GM10248 (cell line): ENCODE results near the gene PAFAH1B1.

ENCODE experiments used
- CTCF ChIA-PET: fragments of 300-600 bp; sonication (Branson Sonifier 250); formaldehyde crosslinking; extraction: SDS; loops from one replicate; lab custom pipeline; 2021; ENCODE audit warnings: antibody characterized with exemption; lab: Yijun Ruan, JAX
- POLR2A ChIA-PET: fragments of 350-650 bp; sonication (Branson Sonifier 250); formaldehyde crosslinking; extraction: SDS; loops from one replicate; lab custom pipeline; 2020; ENCODE audit warnings: antibody characterized with exemption; lab: Yijun Ruan, JAX
- DNase-seq: peaks from one replicate; pipeline ENCODE4 v3.0.0; 2012; ENCODE audit errors: extremely low spot score
- CTCF ChIP-seq: IDR thresholded peaks from 2 replicates; pipeline ENCODE4 v1.5.1; 2012; ENCODE audit warnings: mild to moderate bottlenecking, low read depth; ENCODE audit errors: extremely low read depth, missing control alignments, control extremely low read depth

Gene PAFAH1B1

GRCh38 chr17:2593821-2594721 lies 617 bp downstream of the PAFAH1B1 start:
- CTCF ChIA-PET, result interaction anchor here (1.6 kb wide), 1 partner anchor 13 kb away, joined by 4 read pairs; no protein-coding TSS in a partner anchor
- TF ChIP-seq CTCF, result no peak
- DNase-seq, result peak; percentile 81
- POLR2A ChIA-PET, result interaction anchor here (0.6 kb wide), 2 partner anchors 46 to 62 kb away, joined by 3 to 4 read pairs; no protein-coding TSS in a partner anchor

- CTCF ChIA-PET, result interaction anchor here (1.1 kb wide), 1 partner anchor 18 kb away, joined by 3 read pairs; no protein-coding TSS in a partner anchor
- POLR2A ChIA-PET, result interaction anchor here (0.6 kb wide), 2 partner anchors 104 to 1210 kb away, joined by 5 read pairs; no protein-coding TSS in a partner anchor
- TF ChIP-seq CTCF, result no peak
- no peak for DNase-seq
Measured at GRCh38 chr17:2594722-2595599, 1.5 kb downstream of the PAFAH1B1 start.

GRCh38 chr17:2595716-2596115 lies 2.3 kb downstream of the PAFAH1B1 start:
- POLR2A ChIA-PET, result interaction anchor here (0.6 kb wide), 2 partner anchors 105 to 1211 kb away, joined by 5 read pairs; no protein-coding TSS in a partner anchor
- TF ChIP-seq CTCF, result no peak
- no peak for DNase-seq
- CTCF ChIA-PET, result interaction anchor here (1.1 kb wide), 1 partner anchor 17 kb away, joined by 3 read pairs; no protein-coding TSS in a partner anchor

- ChIA-PET CTCF (interaction anchor here (1.1 kb wide), 1 partner anchor 16 kb away, joined by 3 read pairs; no protein-coding TSS in a partner anchor), POLR2A (no interaction called here)
- DNase-seq, result no peak
- TF ChIP-seq CTCF, result no peak
Measured at GRCh38 chr17:2598166-2598565, 4.7 kb downstream of the PAFAH1B1 start.

- ChIA-PET POLR2A (interaction anchor here (0.5 kb wide), 1 partner anchor 10 kb away, joined by 3 read pairs; no protein-coding TSS in a partner anchor), CTCF (no interaction called here)
- no peak for TF ChIP-seq CTCF
- DNase-seq, result no peak
Measured at GRCh38 chr17:2602597-2603017, 9.2 kb downstream of the PAFAH1B1 start.
